NK-92 (cell line): ENCODE results near the gene LRRC23.
A peak's percentile ranks its signal among the peaks of the same experiment; 100 is the strongest.

Source experiments
- DNase-seq: peaks from one replicate; lab custom pipeline; 2025; ENCODE audit not compliant: unreplicated experiment; lab: John Stamatoyannopoulos, UW

LRRC23 gene

DNA sequence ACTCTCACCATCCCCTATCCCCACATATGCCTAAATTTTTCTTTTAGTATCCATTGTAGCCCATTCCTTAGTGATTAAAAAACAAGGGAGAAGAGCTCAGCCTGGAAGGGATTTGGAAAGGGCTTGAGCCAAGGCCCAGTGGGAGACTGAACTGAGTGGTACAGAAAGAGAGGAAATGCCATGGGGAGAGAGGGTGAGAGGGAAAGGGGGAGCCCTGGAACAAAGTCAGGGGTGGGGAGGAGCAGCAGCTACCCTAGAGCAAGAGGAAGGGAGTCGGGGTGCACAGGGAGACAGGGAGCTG lies 20.6 kb downstream of the LRRC23 start:
- no peak for DNase-seq

DNA sequence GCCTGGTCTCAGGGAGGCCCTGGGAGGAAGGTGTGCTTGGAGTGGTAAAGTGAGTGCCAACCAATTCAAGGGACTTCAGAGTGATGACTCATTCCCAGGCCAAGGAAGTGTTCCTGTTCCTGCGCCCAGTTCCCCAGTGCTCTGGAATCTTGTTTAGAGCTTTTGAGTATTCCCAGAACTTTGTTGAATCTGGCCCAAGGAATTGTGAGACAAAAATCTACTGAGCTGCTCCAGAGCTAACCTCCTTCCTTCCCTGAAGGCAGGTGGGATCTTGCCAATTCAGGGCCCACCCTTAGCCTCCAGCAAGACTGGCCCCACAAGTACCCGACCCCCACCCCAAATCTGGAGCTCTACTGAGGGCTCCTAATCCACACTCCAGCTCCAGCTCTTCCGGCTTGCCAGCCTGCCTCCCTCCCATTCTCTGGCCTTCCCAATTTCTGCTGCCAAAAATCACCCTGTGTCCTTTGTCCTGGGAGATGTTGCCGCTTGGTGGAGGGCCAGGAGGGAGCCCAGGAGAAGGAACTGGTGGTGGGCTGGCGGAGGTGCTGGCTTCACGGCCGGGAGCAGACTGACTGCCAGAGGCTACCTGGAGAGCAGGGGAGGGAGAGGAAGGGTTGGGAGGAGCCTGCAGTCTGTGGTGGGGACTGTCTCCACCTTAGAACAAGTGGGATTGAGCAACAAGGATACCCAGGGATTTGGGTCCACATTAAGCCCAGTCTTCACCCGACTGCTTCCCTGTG lies 21.1 kb downstream of the LRRC23 start:
- DNase-seq: no peak

DNA sequence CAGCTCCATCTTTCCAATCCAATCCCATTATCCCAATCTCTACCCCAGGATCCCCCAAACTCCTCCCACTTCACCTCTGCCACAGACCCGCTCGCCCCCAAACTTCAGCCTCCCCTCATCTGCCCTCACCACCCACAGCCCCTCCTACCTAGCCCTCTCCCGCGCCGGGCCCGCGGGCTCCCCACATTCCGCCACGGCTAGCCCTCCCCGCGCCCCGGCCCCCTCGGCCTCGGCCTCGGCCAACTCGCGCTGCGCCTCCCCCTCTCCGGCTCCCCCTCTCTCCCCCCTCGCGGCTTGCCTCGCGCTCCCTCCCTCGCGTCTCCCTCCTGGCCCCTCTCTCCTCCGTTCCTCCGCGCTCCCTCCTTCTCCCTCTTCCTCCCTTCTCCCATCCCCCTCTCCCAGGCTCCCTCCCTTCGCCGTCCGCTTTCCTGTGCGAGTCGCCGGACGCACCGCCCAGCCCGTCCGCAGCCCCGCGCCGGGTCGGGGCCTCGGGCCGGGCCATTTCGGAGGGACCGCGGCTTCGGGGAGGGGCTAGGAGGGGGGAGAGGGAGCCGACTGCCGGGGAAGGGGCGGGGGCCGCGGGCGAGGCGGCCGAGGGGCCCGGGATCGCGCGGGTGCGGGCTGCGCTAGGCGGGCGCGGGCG lies 22.9 kb downstream of the LRRC23 start, which contains the start of gene ATN1:
TSS of gene ATN1 (plus strand) at position 581 of the 643 bp plus-strand sequence. CDS start 6,043 bp downstream, outside the sequence.
- no peak for DNase-seq

DNA sequence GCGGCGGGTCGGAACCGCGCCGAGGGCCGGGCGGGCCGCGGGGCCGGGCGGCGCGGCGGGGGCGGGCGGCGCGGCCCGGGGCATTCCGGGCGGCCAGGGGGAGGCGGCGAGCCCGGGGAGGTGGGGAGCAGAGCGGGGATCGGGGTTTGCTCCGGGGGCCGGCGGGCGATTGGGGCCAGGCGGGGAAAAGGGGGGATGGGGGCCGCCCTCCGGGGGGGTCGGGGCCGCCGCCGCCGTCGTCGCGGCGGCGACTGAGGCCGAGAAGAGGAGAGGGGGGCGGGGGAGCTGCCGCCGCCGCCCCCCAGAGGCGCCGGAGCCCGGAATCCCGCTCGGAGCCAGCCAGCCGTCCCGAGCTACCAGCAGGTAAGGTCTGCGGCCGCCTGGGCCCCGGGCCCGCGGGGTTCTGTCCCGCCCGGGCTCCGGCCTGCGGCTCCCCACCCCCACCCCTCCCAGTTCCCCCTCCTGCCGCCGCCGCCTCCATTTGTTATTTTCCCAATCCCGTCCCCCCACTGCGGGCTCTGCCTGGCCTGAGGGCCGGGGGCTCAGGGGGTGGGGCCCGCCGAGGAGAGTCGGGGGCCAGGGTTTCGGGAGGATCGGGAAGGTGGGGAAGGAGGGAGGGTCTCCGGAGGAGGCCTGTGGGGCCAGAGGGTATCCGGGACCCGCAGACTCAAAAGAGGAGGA lies 23.5 kb downstream of the LRRC23 start:
- no peak for DNase-seq

DNA sequence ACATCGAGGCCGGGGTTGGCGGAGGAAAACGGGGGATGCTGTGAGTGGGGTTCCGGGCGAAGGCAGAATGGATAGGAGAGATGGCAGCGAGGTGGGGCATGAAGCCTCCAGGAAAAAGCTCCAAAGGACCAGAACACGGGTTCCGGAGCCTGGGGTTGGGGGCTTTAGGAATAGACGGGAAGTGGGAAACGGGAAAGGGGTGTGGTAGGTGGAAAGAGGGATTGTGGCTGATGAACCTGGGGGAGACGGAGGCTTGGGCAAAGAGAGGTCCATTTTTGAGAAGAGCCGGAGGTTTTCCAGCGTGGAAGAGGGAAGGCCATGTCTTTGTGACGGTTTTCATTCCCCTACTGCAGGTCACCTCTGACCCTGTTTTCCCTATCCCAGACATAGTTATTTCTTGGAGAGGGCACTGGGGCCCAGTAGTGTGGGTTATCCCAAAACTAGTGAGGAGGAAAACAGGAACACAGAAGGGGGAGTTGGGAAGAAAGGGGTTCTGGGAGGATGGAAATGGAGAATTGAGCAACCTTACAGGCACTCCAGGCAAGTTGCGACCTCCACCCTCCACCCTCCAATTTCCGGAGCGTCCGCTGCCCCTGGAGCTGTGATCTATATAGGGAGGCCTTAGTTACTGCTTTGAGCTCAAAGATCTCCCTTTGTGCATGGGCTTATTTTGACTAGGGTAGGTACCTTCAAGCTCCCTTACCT lies 24.2 kb downstream of the LRRC23 start:
- DNase-seq: no peak

DNA sequence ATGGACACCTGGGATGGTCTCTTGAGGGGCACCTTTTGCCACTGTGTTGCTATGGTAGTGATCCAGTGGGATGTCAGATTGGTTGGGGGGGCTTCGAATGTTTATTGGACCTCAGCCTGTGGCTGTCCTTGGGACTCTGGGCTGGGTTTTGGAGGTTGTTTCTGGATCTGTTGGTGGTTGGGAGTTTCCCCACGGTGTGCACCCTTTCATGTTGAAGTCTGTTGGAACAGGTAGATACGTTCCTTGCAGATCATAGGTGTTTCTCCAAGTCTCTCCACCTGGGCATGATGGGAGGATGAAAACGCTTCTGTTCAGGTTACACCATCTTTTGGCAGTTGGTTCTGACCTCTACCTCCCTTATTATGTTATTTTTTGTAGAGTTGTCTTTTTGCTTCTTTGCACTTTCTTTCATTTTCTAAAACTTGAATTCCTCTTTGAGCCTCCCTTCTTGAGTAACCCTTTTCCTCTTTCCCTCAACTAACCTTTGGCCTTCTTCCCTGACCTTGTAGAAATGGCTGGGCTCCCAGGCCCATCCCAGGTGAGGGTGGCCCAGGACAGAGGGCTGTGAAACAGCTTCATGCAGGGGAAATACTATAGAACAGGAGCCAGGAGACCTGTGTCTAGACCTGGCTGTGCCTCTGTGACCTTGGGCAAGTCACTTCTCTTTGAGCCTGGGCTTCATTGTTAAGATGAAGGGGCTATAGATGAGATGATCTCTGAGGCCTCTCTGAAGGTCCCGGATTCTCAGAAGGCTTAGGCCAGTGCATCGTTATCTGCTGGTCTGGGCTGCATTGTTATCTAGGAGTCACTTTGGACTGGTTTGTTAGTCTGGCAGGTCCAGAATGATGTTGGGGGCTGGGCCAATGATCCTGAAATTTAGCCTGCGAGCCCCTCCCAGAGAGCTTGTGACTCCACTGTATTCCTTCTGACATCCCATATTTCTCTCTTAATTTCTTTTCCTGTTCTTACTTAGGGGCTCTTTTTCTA lies 25.1 kb downstream of the LRRC23 start:
- no peak for DNase-seq

DNA sequence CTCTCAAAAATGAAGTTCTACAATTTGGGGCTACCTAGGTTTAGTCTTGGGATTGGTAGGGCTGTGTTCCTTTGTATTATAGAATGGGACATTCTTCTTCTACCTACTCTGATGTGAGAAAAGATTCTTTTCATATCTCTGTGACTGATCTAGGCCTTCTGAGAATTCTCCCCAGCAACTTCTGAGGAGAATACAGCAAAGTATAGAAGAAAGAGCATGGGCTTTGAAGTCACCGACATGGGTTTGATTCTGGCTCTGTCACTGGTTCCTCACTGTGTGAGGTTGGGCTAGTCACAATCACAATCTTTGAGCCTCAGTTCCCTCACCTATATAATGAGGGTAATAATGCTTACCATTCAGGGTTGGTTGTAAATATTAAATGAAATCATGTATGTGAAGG lies 28.1 kb downstream of the LRRC23 start:
- DNase-seq: no peak

DNA sequence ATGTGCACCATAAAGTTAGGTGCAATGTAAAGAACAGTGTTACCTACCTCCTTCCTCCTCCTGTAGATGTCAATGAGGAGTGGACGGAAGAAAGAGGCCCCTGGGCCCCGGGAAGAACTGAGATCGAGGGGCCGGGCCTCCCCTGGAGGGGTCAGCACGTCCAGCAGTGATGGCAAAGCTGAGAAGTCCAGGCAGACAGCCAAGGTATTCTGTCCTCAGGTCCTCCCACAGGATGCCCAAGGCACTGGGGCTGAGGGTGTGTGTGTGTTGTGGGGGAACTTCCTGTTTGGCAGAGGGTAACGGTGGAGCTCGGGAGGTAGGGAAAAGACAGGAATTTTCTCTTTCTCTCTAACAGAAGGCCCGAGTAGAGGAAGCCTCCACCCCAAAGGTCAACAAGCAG lies 29.5 kb downstream of the LRRC23 start:
- DNase-seq: no peak

DNA sequence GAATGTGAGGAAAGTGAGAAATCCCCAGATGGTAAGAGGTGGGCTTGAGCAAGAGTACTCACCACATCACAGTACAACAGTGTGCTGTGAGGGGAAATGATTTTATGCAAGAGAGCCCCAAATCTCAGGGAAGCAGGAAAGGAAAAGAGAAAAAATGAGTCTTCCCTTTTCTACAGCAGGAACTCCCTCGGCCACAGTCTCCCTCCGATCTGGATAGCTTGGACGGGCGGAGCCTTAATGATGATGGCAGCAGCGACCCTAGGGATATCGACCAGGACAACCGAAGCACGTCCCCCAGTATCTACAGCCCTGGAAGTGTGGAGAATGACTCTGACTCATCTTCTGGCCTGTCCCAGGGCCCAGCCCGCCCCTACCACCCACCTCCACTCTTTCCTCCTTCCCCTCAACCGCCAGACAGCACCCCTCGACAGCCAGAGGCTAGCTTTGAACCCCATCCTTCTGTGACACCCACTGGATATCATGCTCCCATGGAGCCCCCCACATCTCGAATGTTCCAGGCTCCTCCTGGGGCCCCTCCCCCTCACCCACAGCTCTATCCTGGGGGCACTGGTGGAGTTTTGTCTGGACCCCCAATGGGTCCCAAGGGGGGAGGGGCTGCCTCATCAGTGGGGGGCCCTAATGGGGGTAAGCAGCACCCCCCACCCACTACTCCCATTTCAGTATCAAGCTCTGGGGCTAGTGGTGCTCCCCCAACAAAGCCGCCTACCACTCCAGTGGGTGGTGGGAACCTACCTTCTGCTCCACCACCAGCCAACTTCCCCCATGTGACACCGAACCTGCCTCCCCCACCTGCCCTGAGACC lies 31.0 kb downstream of the LRRC23 start:
- no peak for DNase-seq

DNA sequence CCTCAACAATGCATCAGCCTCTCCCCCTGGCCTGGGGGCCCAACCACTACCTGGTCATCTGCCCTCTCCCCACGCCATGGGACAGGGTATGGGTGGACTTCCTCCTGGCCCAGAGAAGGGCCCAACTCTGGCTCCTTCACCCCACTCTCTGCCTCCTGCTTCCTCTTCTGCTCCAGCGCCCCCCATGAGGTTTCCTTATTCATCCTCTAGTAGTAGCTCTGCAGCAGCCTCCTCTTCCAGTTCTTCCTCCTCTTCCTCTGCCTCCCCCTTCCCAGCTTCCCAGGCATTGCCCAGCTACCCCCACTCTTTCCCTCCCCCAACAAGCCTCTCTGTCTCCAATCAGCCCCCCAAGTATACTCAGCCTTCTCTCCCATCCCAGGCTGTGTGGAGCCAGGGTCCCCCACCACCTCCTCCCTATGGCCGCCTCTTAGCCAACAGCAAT lies 31.6 kb downstream of the LRRC23 start:
- no peak for DNase-seq

DNA sequence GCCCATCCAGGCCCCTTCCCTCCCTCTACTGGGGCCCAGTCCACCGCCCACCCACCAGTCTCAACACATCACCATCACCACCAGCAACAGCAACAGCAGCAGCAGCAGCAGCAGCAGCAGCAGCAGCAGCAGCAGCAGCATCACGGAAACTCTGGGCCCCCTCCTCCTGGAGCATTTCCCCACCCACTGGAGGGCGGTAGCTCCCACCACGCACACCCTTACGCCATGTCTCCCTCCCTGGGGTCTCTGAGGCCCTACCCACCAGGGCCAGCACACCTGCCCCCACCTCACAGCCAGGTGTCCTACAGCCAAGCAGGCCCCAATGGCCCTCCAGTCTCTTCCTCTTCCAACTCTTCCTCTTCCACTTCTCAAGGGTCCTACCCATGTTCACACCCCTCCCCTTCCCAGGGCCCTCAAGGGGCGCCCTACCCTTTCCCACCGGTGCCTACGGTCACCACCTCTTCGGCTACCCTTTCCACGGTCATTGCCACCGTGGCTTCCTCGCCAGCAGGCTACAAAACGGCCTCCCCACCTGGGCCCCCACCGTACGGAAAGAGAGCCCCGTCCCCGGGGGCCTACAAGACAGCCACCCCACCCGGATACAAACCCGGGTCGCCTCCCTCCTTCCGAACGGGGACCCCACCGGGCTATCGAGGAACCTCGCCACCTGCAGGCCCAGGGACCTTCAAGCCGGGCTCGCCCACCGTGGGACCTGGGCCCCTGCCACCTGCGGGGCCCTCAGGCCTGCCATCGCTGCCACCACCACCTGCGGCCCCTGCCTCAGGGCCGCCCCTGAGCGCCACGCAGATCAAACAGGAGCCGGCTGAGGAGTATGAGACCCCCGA lies 32.2 kb downstream of the LRRC23 start:
- no peak for DNase-seq

DNA sequence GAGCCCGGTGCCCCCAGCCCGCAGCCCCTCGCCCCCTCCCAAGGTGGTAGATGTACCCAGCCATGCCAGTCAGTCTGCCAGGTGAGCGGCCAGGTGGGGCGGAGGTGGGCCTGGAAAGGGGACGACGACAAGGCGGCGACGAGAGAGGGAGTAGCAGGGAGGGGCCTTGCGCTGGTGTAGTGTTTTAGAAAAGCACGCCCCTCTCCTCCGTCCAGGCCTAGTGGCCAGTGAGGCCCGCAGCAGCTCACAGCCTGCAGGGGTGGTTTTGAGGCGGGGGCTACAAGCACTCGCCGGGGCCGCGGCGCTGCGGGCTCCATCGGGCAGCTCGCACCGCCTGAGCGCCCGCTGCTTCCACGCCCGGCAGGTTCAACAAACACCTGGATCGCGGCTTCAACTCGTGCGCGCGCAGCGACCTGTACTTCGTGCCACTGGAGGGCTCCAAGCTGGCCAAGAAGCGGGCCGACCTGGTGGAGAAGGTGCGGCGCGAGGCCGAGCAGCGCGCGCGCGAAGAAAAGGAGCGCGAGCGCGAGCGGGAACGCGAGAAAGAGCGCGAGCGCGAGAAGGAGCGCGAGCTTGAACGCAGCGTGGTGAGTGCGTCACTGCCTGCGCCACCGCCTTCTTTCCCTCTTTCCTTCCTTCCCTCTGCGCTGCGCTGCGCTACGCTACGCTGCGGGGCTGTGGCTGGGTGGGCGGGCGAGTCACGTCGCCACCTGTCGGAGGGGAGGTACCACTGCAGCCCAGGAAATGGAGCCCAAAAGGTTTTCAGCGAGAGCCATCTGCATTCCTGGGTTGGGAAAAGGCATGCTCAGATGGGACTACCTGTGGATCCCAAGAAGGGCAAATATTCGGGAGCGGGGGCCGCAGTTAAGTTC lies 33.1 kb downstream of the LRRC23 start:
- DNase-seq: peak; percentile 53

DNA sequence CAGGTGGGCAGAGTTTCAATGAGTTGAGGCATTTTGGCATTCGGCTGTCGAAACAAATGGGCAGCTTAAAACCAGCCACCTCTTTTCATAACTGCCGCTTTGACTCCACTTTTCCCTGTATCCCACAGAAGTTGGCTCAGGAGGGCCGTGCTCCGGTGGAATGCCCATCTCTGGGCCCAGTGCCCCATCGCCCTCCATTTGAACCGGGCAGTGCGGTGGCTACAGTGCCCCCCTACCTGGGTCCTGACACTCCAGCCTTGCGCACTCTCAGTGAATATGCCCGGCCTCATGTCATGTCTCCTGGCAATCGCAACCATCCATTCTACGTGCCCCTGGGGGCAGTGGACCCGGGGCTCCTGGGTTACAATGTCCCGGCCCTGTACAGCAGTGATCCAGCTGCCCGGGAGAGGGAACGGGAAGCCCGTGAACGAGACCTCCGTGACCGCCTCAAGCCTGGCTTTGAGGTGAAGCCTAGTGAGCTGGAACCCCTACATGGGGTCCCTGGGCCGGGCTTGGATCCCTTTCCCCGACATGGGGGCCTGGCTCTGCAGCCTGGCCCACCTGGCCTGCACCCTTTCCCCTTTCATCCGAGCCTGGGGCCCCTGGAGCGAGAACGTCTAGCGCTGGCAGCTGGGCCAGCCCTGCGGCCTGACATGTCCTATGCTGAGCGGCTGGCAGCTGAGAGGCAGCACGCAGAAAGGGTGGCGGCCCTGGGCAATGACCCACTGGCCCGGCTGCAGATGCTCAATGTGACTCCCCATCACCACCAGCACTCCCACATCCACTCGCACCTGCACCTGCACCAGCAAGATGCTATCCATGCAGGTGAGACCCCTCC lies 34.0 kb downstream of the LRRC23 start:
- no peak for DNase-seq

DNA sequence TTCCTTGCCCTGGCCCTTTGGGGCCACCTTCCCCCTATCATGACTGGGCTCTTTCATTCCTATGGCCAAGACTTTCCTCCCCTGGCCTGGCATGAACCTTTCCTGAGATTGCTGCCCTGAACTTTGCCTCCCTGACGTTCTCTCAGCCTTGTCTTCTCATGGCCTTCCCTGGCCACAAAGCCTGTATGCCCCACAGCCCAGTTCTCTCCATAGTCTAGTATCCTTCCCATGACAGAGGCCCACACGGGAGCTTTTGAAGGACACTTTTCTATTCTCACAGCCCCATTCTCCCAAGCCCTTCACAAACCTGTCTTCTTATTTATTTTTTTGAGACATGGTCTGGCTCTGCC lies 34.5 kb downstream of the LRRC23 start:
- DNase-seq: no peak

DNA sequence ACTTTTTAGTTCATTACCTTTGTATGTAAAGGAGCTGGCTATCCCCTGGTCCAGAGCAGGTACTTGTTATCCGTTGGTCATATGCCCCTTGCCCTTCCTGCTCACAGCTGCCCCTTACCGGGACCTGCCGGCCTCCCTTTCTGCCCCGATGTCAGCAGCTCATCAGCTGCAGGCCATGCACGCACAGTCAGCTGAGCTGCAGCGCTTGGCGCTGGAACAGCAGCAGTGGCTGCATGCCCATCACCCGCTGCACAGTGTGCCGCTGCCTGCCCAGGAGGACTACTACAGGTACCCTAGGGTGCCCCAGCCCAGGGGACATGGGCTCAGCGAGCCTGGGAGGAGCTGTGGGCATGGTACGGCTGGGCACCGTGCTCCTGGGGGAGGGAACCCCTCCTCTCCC lies 36.6 kb downstream of the LRRC23 start:
- DNase-seq: no peak

DNA sequence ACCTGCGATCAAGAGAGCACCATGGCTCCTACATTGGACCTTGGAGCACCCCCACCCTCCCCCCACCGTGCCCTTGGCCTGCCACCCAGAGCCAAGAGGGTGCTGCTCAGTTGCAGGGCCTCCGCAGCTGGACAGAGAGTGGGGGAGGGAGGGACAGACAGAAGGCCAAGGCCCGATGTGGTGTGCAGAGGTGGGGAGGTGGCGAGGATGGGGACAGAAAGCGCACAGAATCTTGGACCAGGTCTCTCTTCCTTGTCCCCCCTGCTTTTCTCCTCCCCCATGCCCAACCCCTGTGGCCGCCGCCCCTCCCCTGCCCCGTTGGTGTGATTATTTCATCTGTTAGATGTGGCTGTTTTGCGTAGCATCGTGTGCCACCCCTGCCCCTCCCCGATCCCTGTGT lies 37.2 kb downstream of the LRRC23 start:
- DNase-seq: no peak

DNA sequence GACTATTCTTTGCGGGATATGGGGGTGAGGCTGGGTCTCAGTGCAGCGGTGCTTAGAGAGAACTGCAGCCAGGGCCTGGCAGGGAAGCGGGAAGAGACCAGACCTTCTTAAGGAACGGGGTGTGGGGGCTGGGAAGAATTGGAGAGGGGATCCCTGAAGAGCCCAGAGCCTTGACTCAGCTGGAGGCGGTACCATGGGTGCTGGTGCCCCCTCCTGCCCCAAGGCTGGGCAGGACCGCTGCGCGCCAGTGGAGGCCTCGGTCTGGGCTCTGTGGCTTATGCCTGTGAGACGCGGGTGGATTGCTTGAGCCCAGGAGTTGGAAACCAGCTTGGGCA lies 37.7 kb downstream of the LRRC23 start:
- DNase-seq: no peak
